Esophagus (tissue), 2 donors: ENCODE measurements around the gene PLCB4. TPM values are rescaled to one million over a fixed set of nuclear protein-coding genes. Genes with fewer than 3 reads are reported as not detected.

Source experiments
- H3K27ac ChIP-seq, 2 donors: one replicate each; pipeline ENCODE4 v1.5.1; 2013; ENCODE audit warnings: low read depth in 2 of 2, mild to moderate bottlenecking in 2 of 2, inconsistent platforms in 1 of 2, low read length in 1 of 2, moderate library complexity in 1 of 2
- H3K27me3 ChIP-seq, 2 donors: one replicate each; pipeline ENCODE4 v1.6.1; 2013; ENCODE audit warnings: low read length in 2 of 2, control low read depth in 1 of 2, mild to moderate bottlenecking in 1 of 2; ENCODE audit not compliant: insufficient read depth in 2 of 2, control insufficient read depth in 1 of 2
- H3K36me3 ChIP-seq, 2 donors: one replicate each; pipeline ENCODE4 v1.6.1; 2013; ENCODE audit warnings: low read length in 1 of 2; ENCODE audit not compliant: control insufficient read depth in 2 of 2, insufficient read depth in 2 of 2
- H3K4me1 ChIP-seq, 2 donors: one replicate each; pipeline ENCODE4 v1.6.1; 2013; ENCODE audit warnings: low read length in 1 of 2; ENCODE audit not compliant: control insufficient read depth in 2 of 2, insufficient read depth in 2 of 2
- H3K4me3 ChIP-seq, 2 donors: one replicate each; pipeline ENCODE4 v1.5.1; 2013; ENCODE audit warnings: low read length in 2 of 2, mild to moderate bottlenecking in 2 of 2, low read depth in 1 of 2, moderate library complexity in 1 of 2
- H3K9me3 ChIP-seq, 2 donors: one replicate each; pipeline ENCODE4 v1.6.1; 2013; ENCODE audit warnings: mild to moderate bottlenecking in 2 of 2, low read depth in 1 of 2, low read length in 1 of 2, moderate library complexity in 1 of 2; ENCODE audit not compliant: control insufficient read depth in 2 of 2, insufficient read depth in 1 of 2
- WGBS, 2 donors: extraction: QIAGEN DNeasy Blood & Tissue Kit; methylation state at CpG; one replicate each; pipeline ENCODE4 v1.1.7; 2013; 5-methylcytosine and 5-hydroxymethylcytosine counted together
- polyA plus RNA-seq, 2 donors: library from polyadenylated mRNA; stranded (reverse); fragments of 200-250 nt; gene quantifications; one replicate each; pipeline ENCODE4 v1.2.3, GENCODE V29; 2013
- donor health status: healthy with polysubstance abuse.
- donor health status: Bipolar disorder and iron deficiency.

The PLCB4 gene
- polyA plus RNA-seq, 2 donors = 1.9 to 2.2 TPM

DNA sequence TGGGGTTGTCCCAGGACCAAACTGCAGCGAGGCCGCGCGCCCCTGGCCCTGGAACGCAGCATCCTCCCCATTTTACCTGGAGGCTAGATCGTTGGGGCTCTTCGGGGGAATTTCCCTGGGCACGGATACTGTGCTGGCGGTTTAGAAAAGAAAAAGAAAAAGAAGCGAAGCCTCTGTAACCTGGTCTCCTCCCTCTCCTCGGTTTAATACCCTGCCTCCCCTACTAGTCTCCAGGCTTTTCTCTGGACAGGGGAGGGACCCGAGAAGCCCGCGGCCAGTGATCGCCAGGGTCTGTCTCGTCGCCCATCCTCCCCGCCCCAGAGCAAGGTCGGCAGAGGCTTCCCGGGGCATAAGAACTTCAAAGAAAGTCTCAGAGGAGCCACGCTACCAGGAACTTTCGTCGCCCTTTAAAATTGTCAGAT is 439.4 kb downstream of the PLCB4 start:
- 10 to 12% methylated on average over 23 of the region's 23 CpGs for WGBS, 2 donors
- no peaks in the 10 kb centered on the region for H3K36me3 ChIP-seq
- H3K4me3 ChIP-seq = no peak overlapping the region
- H3K27me3 ChIP-seq = peaks cover 7 to 11% of the 10 kb centered on the region in 2 donors
- H3K4me1 ChIP-seq = peaks cover 0 to 6% of the 10 kb centered on the region in 2 donors
- no peak overlapping the region for H3K27ac ChIP-seq
- no peaks in the 10 kb centered on the region for H3K9me3 ChIP-seq

DNA sequence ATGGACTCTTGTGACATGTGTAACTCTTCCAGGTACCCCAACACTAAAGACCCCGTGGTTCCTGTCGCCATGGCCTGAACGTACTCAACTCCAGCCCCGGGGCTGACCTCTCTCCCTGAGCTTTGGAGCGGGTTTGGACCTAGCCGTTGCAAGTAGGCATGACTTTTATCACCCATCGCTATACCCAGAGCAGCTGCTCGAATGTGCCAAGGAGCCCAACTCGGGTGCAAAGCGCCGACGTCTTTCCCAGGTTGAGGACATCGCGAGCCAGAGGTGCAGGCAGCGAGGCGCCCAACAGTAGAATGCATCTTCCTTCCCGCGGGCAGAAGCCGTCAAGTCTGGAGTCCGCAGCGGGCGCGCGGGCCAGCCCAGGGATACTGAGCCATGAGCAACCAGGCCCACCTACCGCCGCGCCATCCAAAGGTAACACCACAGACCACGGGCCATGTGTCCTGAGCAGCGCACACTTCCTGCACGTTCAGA is 439.9 kb downstream of the PLCB4 start:
- Histone ChIP-seq H3K36me3 (no peaks in the 10 kb centered on the region), H3K9me3 (no peaks in the 10 kb centered on the region), H3K4me1 (peaks cover 0 to 6% of the 10 kb centered on the region in 2 donors), H3K4me3 (no peak overlapping the region), H3K27ac (no peak overlapping the region), H3K27me3 (peaks cover 7 to 11% of the 10 kb centered on the region in 2 donors)
- WGBS, 2 donors = 12 to 25% methylated on average over 28 to 30 of the region's 30 CpGs

DNA sequence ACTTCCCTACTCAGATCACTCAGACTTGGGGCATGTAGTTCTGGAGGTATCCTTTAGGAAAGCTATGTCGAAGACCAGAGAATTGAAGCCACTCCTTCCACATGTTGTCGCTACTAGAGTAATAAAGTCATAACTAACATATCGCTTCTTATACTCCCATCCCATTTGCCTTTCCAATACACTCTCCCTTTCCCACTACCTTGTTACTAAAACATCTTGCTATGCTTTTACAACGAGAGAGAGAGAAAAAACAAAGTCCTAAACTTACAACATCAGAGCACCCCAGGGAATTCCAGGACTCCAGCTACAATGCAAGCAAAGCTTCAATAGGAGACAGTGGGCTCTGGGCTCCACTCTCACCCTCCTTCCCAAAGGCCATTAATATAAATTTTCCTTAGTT is 440.4 kb downstream of the PLCB4 start:
- Histone ChIP-seq H3K4me3 (no peak overlapping the region), H3K4me1 (peaks cover 0 to 6% of the 10 kb centered on the region in 2 donors), H3K27me3 (peaks cover 7 to 11% of the 10 kb centered on the region in 2 donors), H3K36me3 (no peaks in the 10 kb centered on the region), H3K27ac (no peak overlapping the region), H3K9me3 (no peaks in the 10 kb centered on the region)
- WGBS, 2 donors = 37 to 54% methylated on average over 4 of the region's 4 CpGs

DNA sequence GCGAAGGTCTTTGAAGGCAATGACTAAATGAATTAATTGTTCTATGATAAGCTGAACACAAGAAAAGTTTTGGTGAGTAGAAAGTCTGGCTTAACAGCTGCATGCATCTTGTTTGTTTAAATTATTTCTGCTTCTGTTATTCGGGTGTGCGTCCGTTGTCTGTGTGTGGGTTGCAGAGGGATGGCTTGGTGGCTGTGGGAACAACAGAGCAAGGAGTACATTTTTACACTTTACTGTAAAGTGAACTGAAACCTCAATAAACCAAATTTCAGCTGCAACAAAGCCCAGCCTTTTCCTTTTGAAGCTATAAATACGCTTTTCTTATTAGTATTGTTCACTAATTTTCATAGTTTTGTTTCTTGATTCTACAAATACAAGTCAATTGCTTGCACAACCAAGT is 442.0 kb downstream of the PLCB4 start:
- WGBS, 2 donors = 68 to 82% methylated on average over 5 of the region's 5 CpGs
- no peaks in the 10 kb centered on the region for H3K9me3 ChIP-seq
- peaks cover 6 to 12% of the 10 kb centered on the region in 2 donors for H3K4me1 ChIP-seq

DNA sequence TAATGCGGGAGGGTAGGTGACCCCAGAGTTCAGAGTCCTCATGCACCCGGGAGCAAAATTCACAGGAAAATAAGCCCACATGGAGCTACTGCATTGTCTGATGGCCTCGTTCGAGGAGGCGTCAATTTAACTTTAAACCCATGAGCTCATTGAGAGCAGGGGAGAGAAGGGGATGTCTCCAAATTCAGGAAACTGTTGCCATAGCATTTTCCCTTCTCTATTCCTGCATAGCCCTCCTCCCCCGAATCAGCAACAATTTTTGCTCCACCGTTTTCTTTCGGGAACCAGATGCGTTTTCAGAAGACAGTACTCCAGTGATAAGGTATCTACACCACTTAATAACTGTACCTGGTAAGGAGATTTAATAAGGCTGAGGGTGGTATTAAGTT is 445.2 kb downstream of the PLCB4 start:
- Histone ChIP-seq H3K4me3 (no peak overlapping the region), H3K27ac (no peak overlapping the region), H3K9me3 (no peaks in the 10 kb centered on the region), H3K27me3 (peaks cover 0 to 5% of the 10 kb centered on the region in 2 donors), H3K36me3 (no peaks in the 10 kb centered on the region), H3K4me1 (peaks cover 9 to 11% of the 10 kb centered on the region in 2 donors)
- 6 to 23% methylated on average over 9 of the region's 9 CpGs for WGBS, 2 donors

More for the DNA sequence above, 442.0 kb downstream of the PLCB4 start:
- no peak overlapping the region for H3K4me3 ChIP-seq
- no peak overlapping the region for H3K27ac ChIP-seq
- no peaks in the 10 kb centered on the region for H3K36me3 ChIP-seq
- H3K27me3 ChIP-seq = peaks cover 7 to 11% of the 10 kb centered on the region in 2 donors

DNA sequence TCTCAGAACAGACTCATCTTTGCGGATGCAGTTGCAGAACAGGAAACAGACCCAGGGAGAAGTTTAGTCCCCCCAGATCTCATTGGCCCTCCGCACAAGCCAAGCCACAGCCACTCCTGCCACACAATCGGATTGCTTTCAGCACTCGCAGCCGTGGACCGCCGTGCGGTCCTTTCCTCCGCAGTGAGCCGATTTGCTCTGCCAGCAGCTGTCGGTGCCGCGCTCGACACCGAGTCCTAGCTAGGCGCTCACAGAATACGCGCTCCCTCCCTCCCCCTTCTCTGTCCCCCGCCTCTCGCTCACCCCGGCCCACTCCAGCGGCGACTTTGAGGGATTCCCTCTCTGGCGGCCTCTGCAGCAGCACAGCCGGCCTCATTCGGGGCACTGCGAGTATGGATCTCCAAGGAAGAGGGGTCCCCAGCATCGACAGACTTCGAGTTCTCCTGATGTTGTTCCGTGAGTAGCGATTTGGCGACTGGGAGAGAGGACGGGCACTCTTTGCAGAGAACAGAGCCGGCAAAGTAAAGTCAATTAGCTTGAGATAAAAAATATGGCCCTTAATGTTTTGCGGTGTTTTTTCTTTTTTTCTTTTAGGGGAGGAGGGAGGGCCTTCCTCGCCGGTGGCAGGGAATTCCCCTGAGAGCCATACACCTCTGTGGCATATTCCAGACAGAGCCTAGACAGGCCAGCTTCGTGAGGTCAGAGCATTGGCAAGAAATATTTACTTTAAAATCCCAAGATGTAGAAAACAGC is 445.8 kb downstream of the PLCB4 start, which contains the start of gene LAMP5:
TSS of gene LAMP5 (plus strand) at position 130 of the 753 bp plus-strand sequence. CDS start at position 393, 263 bp downstream.
- Histone ChIP-seq H3K9me3 (no peaks in the 10 kb centered on the region), H3K27ac (no peak within 1 kb of the TSS), H3K4me1 (peaks cover 9 to 11% of the 10 kb centered on the region in 2 donors), H3K4me3 (no peak within 1 kb of the TSS), H3K27me3 (peaks cover 0 to 5% of the 10 kb centered on the region in 2 donors), H3K36me3 (no peaks in the 10 kb centered on the region)
- WGBS, 2 donors = 3% methylated on average over 38 of the region's 38 CpGs

DNA sequence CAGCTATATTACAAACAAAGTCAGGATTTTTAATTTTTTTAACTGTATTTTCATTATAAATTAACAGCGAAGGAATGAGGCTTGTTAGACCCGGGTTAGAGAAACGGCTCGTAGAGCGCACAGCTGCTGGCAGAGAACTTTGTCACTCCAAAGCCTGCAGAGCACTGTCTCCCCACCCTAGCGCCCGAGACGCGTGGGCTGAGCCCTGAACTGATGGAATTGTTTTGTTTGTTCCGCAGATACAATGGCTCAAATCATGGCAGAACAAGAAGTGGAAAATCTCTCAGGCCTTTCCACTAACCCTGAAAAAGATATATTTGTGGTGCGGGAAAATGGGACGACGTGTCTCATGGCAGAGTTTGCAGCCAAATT is 446.3 kb downstream of the PLCB4 start:
- no peaks in the 10 kb centered on the region for H3K36me3 ChIP-seq
- WGBS, 2 donors = 6 to 8% methylated on average over 13 of the region's 13 CpGs
- H3K4me1 ChIP-seq = peaks cover 9 to 11% of the 10 kb centered on the region in 2 donors
- no peak overlapping the region for H3K4me3 ChIP-seq
- no peak overlapping the region for H3K27ac ChIP-seq
- peaks cover 0 to 5% of the 10 kb centered on the region in 2 donors for H3K27me3 ChIP-seq
- no peaks in the 10 kb centered on the region for H3K9me3 ChIP-seq

DNA sequence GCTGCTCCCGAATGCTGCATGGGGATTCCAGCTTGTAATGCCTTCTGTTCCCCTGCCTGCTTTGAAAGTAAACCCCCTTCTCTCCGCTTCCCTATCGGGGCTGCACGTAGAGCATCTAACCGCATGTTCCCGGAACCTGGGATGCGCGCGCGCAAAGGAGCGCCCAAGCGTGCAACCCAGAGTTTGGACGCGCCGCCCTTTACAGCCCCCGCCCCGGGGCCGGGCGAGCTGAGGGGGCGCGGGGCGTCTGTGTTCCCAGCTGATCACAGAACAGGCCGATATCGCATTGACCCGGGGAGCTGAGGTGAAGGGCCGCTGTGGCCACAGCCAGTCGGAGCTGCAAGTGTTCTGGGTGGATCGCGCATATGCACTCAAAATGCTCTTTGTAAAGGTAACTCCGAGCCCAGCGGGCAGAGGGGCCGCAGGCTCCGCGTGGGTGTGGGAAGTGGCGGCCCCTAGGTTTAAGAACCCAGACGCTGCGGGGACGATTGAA is 446.9 kb downstream of the PLCB4 start:
- Histone ChIP-seq H3K36me3 (no peaks in the 10 kb centered on the region), H3K9me3 (no peaks in the 10 kb centered on the region), H3K4me1 (peaks cover 9 to 11% of the 10 kb centered on the region in 2 donors), H3K4me3 (no peak overlapping the region), H3K27me3 (peaks cover 0 to 5% of the 10 kb centered on the region in 2 donors), H3K27ac (no peak overlapping the region)
- 4% methylated on average over 38 of the region's 38 CpGs for WGBS, 2 donors

DNA sequence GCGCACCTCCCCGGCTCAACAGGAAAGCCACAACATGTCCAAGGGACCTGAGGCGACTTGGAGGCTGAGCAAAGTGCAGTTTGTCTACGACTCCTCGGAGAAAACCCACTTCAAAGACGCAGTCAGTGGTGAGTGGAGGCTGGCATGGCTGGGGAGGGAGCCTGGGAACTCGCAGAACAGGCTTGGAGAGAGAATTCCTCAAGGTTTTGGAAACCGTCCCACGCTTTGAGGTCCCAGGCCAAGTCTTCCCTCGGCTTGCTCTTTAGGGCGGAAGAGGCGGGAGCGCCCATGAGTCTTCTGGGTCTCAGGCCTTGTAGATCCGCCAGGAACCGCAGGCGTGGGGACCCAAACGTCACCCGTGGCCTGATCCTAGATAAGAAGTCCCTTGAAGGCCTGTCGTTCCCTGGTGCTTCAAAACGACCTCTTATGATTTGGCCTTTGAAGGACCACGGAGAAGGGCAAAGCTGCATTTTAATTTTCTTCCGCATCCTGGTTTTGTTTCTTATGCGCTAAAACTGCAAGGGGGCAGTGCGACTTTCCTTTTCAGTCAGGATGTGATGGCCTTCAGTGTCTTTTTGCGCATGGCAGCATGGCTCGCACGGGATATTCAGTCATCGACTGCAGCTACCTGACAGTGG is 447.5 kb downstream of the PLCB4 start:
- Histone ChIP-seq H3K9me3 (no peaks in the 10 kb centered on the region), H3K27me3 (peaks cover 0 to 5% of the 10 kb centered on the region in 2 donors), H3K4me3 (no peak overlapping the region), H3K36me3 (no peaks in the 10 kb centered on the region), H3K4me1 (peaks cover 9 to 11% of the 10 kb centered on the region in 2 donors), H3K27ac (no peak overlapping the region)
- 12 to 14% methylated on average over 28 of the region's 28 CpGs for WGBS, 2 donors
